GM12872 (cell line): Measurements from ENCODE around the gene FADS6.

Experiments used
- TF ChIP-seq, protein P1 (sequence below): IDR thresholded peaks from 3 replicates; pipeline ENCODE4 v1.5.1; 2011; ENCODE audit warnings: low read depth, mild to moderate bottlenecking, low read length, moderate library complexity; ENCODE audit not compliant: insufficient read depth

The FADS6 gene

GRCh38 chr17:74923538-74924249 lies 30.3 kb upstream of the FADS6 start:
- TF ChIP-seq, protein P1, sequence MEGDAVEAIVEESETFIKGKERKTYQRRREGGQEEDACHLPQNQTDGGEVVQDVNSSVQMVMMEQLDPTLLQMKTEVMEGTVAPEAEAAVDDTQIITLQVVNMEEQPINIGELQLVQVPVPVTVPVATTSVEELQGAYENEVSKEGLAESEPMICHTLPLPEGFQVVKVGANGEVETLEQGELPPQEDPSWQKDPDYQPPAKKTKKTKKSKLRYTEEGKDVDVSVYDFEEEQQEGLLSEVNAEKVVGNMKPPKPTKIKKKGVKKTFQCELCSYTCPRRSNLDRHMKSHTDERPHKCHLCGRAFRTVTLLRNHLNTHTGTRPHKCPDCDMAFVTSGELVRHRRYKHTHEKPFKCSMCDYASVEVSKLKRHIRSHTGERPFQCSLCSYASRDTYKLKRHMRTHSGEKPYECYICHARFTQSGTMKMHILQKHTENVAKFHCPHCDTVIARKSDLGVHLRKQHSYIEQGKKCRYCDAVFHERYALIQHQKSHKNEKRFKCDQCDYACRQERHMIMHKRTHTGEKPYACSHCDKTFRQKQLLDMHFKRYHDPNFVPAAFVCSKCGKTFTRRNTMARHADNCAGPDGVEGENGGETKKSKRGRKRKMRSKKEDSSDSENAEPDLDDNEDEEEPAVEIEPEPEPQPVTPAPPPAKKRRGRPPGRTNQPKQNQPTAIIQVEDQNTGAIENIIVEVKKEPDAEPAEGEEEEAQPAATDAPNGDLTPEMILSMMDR = peak; percentile 72

DNA sequence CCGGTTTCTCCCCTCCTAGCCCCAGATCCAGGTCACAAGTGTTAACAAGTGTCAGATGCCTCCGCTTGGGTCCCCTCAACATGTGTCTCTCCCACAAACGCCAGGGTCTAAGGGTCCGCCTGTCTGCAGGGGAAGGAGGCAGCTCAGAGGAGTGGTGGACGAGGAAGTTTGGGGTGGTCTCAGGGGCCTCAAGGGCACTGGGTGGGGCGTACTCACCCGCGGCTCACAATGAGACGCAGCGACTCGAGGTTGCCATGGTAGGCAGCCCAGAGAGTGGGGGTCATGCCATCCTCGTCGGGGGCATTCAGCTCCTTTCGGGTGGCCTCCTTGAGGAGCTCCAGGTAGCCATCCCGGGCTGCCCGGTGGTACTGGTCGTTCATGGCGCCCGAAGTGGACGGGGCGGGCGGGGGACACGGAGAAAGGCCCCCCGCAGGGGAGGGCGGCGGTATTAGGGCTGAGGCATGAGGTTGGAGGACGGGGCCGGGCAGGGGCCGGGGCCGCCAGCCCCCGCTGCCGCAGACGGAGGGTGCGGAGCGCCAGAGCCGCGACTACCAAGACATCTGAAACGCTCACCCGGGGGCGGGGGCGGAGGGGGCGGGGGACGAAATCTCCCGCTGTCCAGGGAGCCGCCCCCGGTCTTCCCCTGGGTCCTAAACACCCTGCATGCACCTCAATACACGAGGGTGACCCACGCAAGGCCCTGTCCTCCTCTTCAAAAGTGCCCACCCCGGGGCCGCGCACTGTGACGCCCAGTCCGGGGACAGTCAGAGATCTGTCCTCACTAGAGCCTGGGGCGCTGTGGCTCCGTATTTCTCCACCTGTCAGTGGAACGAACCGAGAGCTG lies 29.5 kb upstream of the FADS6 start, which contains the start of gene USH1G:
USH1G (minus strand) TSS at position 562 of the 844 bp plus-strand sequence; CDS start at position 380, 182 bp downstream.
- TF ChIP-seq, protein P1 = no peak

DNA sequence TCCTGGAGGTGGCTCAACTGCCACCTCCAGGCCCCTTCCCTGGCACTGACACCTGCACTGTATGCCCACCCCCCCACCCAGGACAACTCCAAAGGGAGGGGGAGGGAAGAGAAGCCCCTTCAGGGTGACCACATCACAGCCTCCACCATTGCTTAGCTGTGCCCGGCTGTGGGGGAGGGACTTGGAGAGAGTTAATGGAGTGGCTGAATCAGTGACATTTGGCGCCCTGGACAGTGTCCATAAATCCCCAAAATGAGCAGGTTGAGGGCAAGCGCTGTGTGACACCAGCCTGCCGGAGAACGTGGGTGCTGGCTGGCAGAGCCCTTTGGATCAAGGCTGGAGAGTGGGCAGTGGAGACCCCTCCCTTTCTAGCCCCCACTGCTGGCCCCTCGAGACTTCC lies 28.7 kb upstream of the FADS6 start:
- TF ChIP-seq, protein P1 = no peak

DNA sequence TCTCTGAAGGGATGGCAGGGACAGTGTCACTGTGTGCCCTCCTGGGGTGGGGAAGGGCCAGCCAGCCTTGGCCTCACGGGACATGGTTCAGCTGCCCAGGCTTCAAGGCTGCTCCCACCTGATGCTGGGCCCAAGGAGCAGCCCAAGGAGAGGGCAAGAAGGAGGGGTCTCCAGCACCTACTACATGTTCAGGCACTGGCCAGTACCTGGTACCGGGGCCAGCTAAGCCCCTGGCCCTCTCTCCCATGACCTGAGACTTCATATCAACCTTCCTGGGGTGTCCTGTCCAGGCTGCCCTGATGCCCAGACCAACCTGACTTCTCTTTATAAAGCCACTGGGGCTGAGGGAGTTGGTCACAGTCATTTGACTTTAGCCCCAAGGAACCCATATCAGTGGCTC lies 28.3 kb upstream of the FADS6 start:
- TF ChIP-seq, protein P1 = no peak

DNA sequence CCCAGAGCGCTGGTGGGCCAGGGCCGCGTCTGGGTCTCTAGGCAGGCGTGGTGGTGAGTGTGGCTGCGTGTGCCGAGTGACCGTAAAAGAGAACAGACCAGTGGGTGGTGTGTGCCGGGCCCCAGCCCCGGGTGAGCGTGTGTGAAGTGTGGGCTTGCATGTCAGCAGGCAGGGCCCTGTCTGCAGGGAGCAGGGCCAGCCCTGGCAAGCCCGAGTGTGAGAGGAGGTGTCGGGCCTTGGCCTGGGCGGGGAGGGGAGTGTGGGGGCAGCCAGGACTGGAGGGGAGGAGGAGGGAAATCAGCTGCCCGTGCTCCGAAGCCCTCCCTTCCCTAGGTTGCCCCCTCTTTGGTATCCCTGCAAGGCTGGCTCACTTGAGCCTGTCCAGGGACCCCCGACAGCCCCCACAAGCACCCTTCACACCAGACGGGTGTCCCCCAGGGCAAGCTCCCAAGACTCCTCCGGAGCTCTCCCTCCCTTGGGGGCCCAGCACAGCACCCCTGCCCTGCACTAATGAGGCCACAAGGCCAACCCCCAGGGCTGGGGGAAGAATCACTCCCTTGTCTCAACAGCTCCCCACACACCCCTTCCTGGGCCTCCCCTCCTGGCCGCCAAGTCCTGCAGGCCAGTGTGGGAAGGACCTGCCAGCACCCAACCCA lies 27.7 kb upstream of the FADS6 start:
- TF ChIP-seq, protein P1 = no peak

GRCh38 chr17:74920642-74921025 lies 27.2 kb upstream of the FADS6 start:
- TF ChIP-seq, protein P1 = no peak

DNA sequence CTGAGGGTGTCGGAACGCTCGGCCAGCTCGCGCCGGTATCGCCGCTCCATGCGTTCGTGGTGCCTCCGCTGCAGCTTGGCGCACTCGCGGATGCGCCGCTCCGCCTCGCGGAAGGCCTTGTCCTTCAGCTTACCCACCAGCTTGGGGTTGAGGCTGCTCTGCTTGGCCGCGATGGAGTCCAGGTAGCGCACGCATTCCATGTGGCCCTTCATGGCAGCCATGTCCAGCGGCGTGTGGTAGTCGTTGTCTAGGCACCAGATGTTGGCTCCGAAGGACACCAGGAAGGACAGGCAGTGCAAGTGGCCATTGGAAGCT lies 26.8 kb upstream of the FADS6 start:
- TF ChIP-seq, protein P1 = no peak
